Keratinocyte (primary cell): ENCODE measurements around the gene KEAP1. TPM values are rescaled to one million over a fixed set of nuclear protein-coding genes. Genes with fewer than 3 reads are reported as not detected.

Experiments used
- DNase-seq: peaks from one replicate; pipeline ENCODE4 v3.0.0-alpha.2; 2011; ENCODE audit warnings: low read depth, missing footprints, low spot score
- FAIRE-seq: peaks from 2 replicates; lab custom pipeline; 2011; peaks lifted over from hg19 to GRCh38; lab: Jason Lieb, UNC
- H2AFZ ChIP-seq: 2 replicates; pipeline ENCODE4 v1.6.0; 2012; ENCODE audit warnings: low read length, control low read depth, inconsistent platforms; ENCODE audit not compliant: control insufficient read depth
- H3K27ac ChIP-seq: 2 replicates; pipeline ENCODE4 v1.5.1; 2011; ENCODE audit warnings: low read length; ENCODE audit not compliant: control insufficient read depth, insufficient read depth
- H3K27me3 ChIP-seq: 3 replicates; pipeline ENCODE4 v1.6.0; 2011; ENCODE audit warnings: low read length; ENCODE audit not compliant: control insufficient read depth, insufficient read depth; ENCODE audit errors: extremely low read depth
- H3K36me3 ChIP-seq, 2 experiments: 2 replicates in 1 of 2; 3 replicates in 1 of 2; pipeline ENCODE4 v1.5.1; 2011; ENCODE audit warnings: low read length in 2 of 2, mild to moderate bottlenecking in 1 of 2; ENCODE audit not compliant: control insufficient read depth in 2 of 2, insufficient read depth in 2 of 2; ENCODE audit errors: extremely low read depth in 1 of 2
- H3K4me1 ChIP-seq: 3 replicates; pipeline ENCODE4 v1.5.1; 2011; ENCODE audit warnings: low read length; ENCODE audit not compliant: control insufficient read depth, insufficient read depth; ENCODE audit errors: extremely low read depth
- H3K4me2 ChIP-seq: 3 replicates; pipeline ENCODE4 v1.6.0; 2011; ENCODE audit warnings: low read depth, low read length; ENCODE audit not compliant: control insufficient read depth, insufficient read depth; ENCODE audit errors: extremely low read depth
- H3K4me3 ChIP-seq, 3 experiments: fragments of 200-600 bp in 1 of 3; sonication (generic) in 1 of 3; 2 replicates in 2 of 3; 3 replicates in 1 of 3; pipeline ENCODE4 v1.5.1; 2011 to 2016; ENCODE audit warnings: low read length in 3 of 3, mild to moderate bottlenecking in 3 of 3, control low read depth in 2 of 3, inconsistent platforms in 1 of 3, low read depth in 1 of 3, mixed read lengths in 1 of 3, mixed run types in 1 of 3, moderate library complexity in 1 of 3; ENCODE audit not compliant: control insufficient read depth in 2 of 3, insufficient read depth in 2 of 3; ENCODE audit errors: extremely low read depth in 1 of 3
- H3K79me2 ChIP-seq: 2 replicates; pipeline ENCODE4 v1.6.0; 2012; ENCODE audit warnings: low read length; ENCODE audit not compliant: control insufficient read depth, insufficient read depth
- H3K9ac ChIP-seq: 3 replicates; pipeline ENCODE4 v1.6.0; 2011; ENCODE audit warnings: low read length; ENCODE audit not compliant: control insufficient read depth, insufficient read depth; ENCODE audit errors: extremely low read depth
- H3K9me1 ChIP-seq: 3 replicates; pipeline ENCODE4 v1.6.0; 2011; ENCODE audit warnings: low read length; ENCODE audit not compliant: control insufficient read depth, insufficient read depth; ENCODE audit errors: extremely low read depth
- H3K9me3 ChIP-seq: 2 replicates; pipeline ENCODE4 v1.5.1; 2012; ENCODE audit warnings: low read depth, low read length; ENCODE audit not compliant: control insufficient read depth
- H4K20me1 ChIP-seq: 3 replicates; pipeline ENCODE4 v1.6.0; 2011; ENCODE audit warnings: low read length; ENCODE audit not compliant: control insufficient read depth, insufficient read depth; ENCODE audit errors: extremely low read depth
- CTCF ChIP-seq, 3 experiments: IDR thresholded peaks in 1 of 3; conservative IDR thresholded peaks in 1 of 3; optimal IDR thresholded peaks in 1 of 3; 2 replicates in 2 of 3; 3 replicates in 1 of 3; pipeline versions ENCODE3 to v1.5.1; 2011; ENCODE audit warnings: low read length in 3 of 3, mild to moderate bottlenecking in 3 of 3, moderate library complexity in 2 of 3, control low read depth in 1 of 3, inconsistent platforms in 1 of 3; ENCODE audit not compliant: insufficient read depth in 2 of 3; ENCODE audit errors: extremely low read depth in 1 of 3
- EZH2 ChIP-seq: IDR thresholded peaks from one replicate; pipeline ENCODE4 v1.6.1; 2012; ENCODE audit warnings: inconsistent platforms, mild to moderate bottlenecking, low read length, moderate library complexity
- dilution Hi-C: fragments of 300-500 bp; cut with MboI; formaldehyde crosslinking; loops from one replicate; pipeline ENCODE4 v1.7.0; 2020; ENCODE audit warnings: low sequenced_read_pairs; ENCODE audit not compliant: extremely low pct_ligation_motif_present
- polyA plus RNA-seq, 5 experiments: library from polyadenylated mRNA; depleted of rRNA in 3 of 5; stranded (reverse) in 3 of 5; stranded (forward) in 1 of 5; unstranded in 1 of 5; fragments of >200 nt; gene quantifications; 1 replicate in 1 of 5; 2 replicates in 3 of 5; 3 replicates in 1 of 5; pipeline versions ENCODE4 v1.2.1 to v1.2.3, GENCODE V29; 2011 to 2012; ENCODE audit warnings: missing spikeins in 2 of 5, low read depth in 1 of 5, low replicate concordance in 1 of 5

Gene KEAP1
- polyA plus RNA-seq, 1 donor (not counting 4 experiments of a cell fraction or from before 2014, with no cell fraction given), result 29.6 TPM

DNA sequence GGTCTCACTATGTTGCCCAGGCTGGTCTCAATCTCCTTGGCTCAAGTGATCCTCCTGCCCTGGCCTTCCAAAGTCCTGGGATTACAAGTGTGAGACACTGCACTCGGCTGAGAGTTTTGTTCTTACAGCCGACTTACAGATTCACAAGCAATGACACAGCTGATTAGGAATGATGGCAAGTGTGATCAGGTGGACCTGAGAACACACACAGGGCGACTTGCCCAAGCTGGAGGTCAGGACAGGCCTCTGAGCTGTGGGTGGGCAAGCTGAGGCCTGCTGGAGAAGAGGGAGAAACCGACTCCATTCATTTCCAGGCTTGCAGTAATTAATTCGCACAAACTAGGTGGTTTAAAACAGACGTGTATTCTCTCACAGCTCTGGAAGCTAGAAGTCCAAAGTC is 32.5 kb upstream of the KEAP1 start:
- Histone ChIP-seq H4K20me1 (no peaks in the 10 kb centered on the region), H3K79me2 (no peaks in the 10 kb centered on the region), H3K9me3 (no peaks in the 10 kb centered on the region), H3K27ac (peak overlapping the region; percentile 51), H3K4me2 (peak overlapping the region; percentile 87), H2AFZ (peak overlapping the region; percentile 16), H3K4me1 (peaks cover 26% of the 10 kb centered on the region), H3K4me3 (peak overlapping the region in 2 of 3 experiments; percentile 7 to 19), H3K36me3 (no peaks in the 10 kb centered on the region), H3K9ac (peak overlapping the region; percentile 29), H3K9me1 (no peaks in the 10 kb centered on the region), H3K27me3 (no peaks in the 10 kb centered on the region)
- TF ChIP-seq EZH2 (no peak), CTCF (optimal IDR thresholded peaks at IDR 0.05 in 1 of 3, IDR thresholded peaks at IDR 0.05 in 1 of 3, conservative IDR thresholded peaks at IDR 0.05 in 1 of 3; ENCODE audit: extremely low read depth in 1 of 3, insufficient read depth in 2 of 3, low read length in 3 of 3) (no peak)
- peak; percentile 100 for FAIRE-seq
- DNase-seq, result peak; percentile 79
- dilution Hi-C loops, result no loop called here

- H3K4me1 ChIP-seq, result peaks cover 26% of the 10 kb centered on the region
- H3K9ac ChIP-seq, result no peak overlapping the region
- peak; percentile 85 for FAIRE-seq
- TF ChIP-seq CTCF (optimal IDR thresholded peaks at IDR 0.05 in 1 of 3, IDR thresholded peaks at IDR 0.05 in 1 of 3, conservative IDR thresholded peaks at IDR 0.05 in 1 of 3; ENCODE audit: extremely low read depth in 1 of 3, insufficient read depth in 2 of 3, low read length in 3 of 3), result no peak
- no peak for TF ChIP-seq EZH2
- no peaks in the 10 kb centered on the region for H3K9me1 ChIP-seq
- peak overlapping the region; percentile 32 for H3K4me2 ChIP-seq
- no peaks in the 10 kb centered on the region for H4K20me1 ChIP-seq
- no peaks in the 10 kb centered on the region for H3K36me3 ChIP-seq
- H3K79me2 ChIP-seq, result no peaks in the 10 kb centered on the region
- peak overlapping the region; percentile 58 for H2AFZ ChIP-seq
- H3K27me3 ChIP-seq, result no peaks in the 10 kb centered on the region
- peak overlapping the region; percentile 45 for H3K27ac ChIP-seq
- DNase-seq, result no peak
- no peak overlapping the region for H3K4me3 ChIP-seq
- no peaks in the 10 kb centered on the region for H3K9me3 ChIP-seq
- dilution Hi-C loops, result no loop called here
These were observed 30.7 kb upstream of the KEAP1 start for GRCh38 chr19:10533646-10534386.
